Lung (tissue), 12 donors: ENCODE results near the gene GRPEL1. TPM values are rescaled to one million over a fixed set of nuclear protein-coding genes. Genes with fewer than 3 reads are reported as not detected.

Experiments
- ATAC-seq: fragments of 200-7000 bp; cut with Tn5 transposase; one replicate; pipeline ENCODE4 v1.9.1; 2020; ENCODE audit warnings: moderate number of reproducible peaks; ENCODE audit not compliant: insufficient read depth, low FRiP score
- DNase-seq, 3 donors: peaks; one replicate each; pipeline ENCODE4 v3.0.0-alpha.2; 2013 to 2017
- H3K27ac ChIP-seq, 2 donors: one replicate each; pipeline ENCODE4 v1.5.1; 2013; ENCODE audit warnings: mild to moderate bottlenecking in 2 of 2, moderate library complexity in 2 of 2, control low read depth in 1 of 2, inconsistent platforms in 1 of 2, low read depth in 1 of 2, low read length in 1 of 2
- H3K27me3 ChIP-seq, 3 donors: one replicate each; pipeline ENCODE4 v1.5.1; 2013; ENCODE audit warnings: low read length in 2 of 3; ENCODE audit not compliant: control insufficient read depth in 3 of 3, insufficient read depth in 3 of 3
- H3K36me3 ChIP-seq, 4 donors: one replicate each; pipeline ENCODE4 v1.5.1; 2013; ENCODE audit warnings: low read length in 4 of 4, mild to moderate bottlenecking in 1 of 4, moderate library complexity in 1 of 4; ENCODE audit not compliant: control insufficient read depth in 4 of 4, insufficient read depth in 4 of 4
- H3K4me1 ChIP-seq, 5 donors: one replicate each; pipeline ENCODE4 v1.5.1; 2013; ENCODE audit warnings: low read length in 5 of 5, mild to moderate bottlenecking in 2 of 5, moderate library complexity in 1 of 5; ENCODE audit not compliant: control insufficient read depth in 5 of 5, insufficient read depth in 5 of 5
- H3K4me3 ChIP-seq: one replicate; pipeline ENCODE4 v1.5.1; 2013; ENCODE audit warnings: mild to moderate bottlenecking, control low read depth, moderate library complexity
- H3K9ac ChIP-seq, 2 donors: one replicate each; pipeline ENCODE4 v1.5.1; 2013; ENCODE audit warnings: low read length in 2 of 2, control low read depth in 1 of 2; ENCODE audit not compliant: insufficient read depth in 1 of 2
- H3K9me3 ChIP-seq, 4 donors: one replicate each; pipeline ENCODE4 v1.5.1; 2013; ENCODE audit warnings: low read length in 3 of 4, mild to moderate bottlenecking in 1 of 4, moderate library complexity in 1 of 4; ENCODE audit not compliant: control insufficient read depth in 4 of 4, insufficient read depth in 3 of 4
- WGBS, 2 donors: extraction: QIAGEN DNeasy Blood & Tissue Kit; methylation state at CpG; one replicate each; pipeline ENCODE4 v1.1.7; 2013; 5-methylcytosine and 5-hydroxymethylcytosine counted together
- polyA plus RNA-seq, 2 donors: library from polyadenylated mRNA; stranded (reverse); fragments of 200-250 nt; gene quantifications; one replicate each; pipeline ENCODE4 v1.2.1, GENCODE V29; 2013
- total RNA-seq, 2 donors: library from RNA; depleted of rRNA in 1 of 2; stranded (reverse); fragments of >200 nt in 1 of 2; gene quantifications; one replicate each; pipeline ENCODE4 v1.2.1, GENCODE V29; 2014 to 2021
- TF ChIP-seq, protein P1 (sequence below): IDR thresholded peaks from 2 replicates; pipeline ENCODE4 v1.5.1; 2012; ENCODE audit warnings: mild to moderate bottlenecking; ENCODE audit errors: control extremely low read depth, extremely low read depth
- donor health status: control.
- donor health status: control.
- donor health status: Bipolar disorder and iron deficiency.
- donor health status: healthy.
- donor health status: DM: yes; HTN: yes; CAD: no.

Gene GRPEL1
- total and polyA plus RNA-seq, 4 donors, result 13.9 to 39.1 (median 29.3) TPM

DNA sequence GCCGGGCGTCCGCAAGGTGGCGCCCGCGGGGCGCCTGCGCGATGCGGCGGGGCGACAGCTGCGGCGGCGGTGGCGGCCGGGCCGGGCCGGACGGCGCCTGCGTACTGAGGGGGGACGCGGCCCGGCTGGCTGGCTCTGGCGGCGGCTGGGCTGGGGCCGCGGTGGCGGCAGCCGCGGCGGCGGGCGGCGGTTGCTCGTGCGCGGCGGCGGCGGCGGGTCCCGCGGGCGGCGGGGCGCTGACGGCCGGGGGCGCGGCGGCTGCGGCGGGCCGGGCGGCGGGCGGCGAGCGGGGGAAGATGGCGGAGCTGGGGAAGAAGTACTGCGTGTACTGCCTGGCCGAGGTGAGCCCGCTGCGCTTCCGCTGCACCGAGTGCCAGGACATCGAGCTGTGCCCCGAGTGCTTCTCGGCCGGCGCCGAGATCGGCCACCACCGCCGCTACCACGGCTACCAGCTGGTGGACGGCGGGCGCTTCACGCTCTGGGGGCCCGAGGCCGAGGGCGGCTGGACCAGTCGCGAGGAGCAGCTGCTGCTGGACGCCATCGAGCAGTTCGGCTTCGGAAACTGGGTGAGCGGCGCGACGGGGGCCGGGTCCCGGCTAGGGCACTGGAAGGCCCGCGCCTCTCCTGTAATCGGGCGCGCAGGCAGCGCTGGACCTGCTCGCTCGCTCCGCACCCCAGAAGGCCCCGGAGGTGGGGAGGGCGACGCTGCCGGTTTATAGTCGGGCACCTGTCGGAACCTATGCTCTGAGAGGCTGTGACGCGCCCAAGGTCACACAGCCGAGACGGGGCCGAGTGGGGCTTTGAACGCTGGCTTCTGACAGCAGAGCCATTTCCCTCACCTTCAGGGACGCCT, 24.4 kb downstream of the GRPEL1 start, which contains the start of gene TADA2B:
TSS of gene TADA2B (plus strand) at position 89 of the 853 bp plus-strand sequence. CDS start at position 297, 208 bp downstream.
- TF ChIP-seq, protein P1, sequence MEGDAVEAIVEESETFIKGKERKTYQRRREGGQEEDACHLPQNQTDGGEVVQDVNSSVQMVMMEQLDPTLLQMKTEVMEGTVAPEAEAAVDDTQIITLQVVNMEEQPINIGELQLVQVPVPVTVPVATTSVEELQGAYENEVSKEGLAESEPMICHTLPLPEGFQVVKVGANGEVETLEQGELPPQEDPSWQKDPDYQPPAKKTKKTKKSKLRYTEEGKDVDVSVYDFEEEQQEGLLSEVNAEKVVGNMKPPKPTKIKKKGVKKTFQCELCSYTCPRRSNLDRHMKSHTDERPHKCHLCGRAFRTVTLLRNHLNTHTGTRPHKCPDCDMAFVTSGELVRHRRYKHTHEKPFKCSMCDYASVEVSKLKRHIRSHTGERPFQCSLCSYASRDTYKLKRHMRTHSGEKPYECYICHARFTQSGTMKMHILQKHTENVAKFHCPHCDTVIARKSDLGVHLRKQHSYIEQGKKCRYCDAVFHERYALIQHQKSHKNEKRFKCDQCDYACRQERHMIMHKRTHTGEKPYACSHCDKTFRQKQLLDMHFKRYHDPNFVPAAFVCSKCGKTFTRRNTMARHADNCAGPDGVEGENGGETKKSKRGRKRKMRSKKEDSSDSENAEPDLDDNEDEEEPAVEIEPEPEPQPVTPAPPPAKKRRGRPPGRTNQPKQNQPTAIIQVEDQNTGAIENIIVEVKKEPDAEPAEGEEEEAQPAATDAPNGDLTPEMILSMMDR, result no peak
- peak within 1 kb of the TSS in 1 of 2 donors; percentile 69 for H3K9ac ChIP-seq
- 0 to 1% methylated on average over 64 to 119 of the region's 119 CpGs for WGBS, 2 donors
- H3K27ac ChIP-seq, result peak within 1 kb of the TSS; percentile 92 to 97
- H3K27me3 ChIP-seq, result no peaks in the 10 kb centered on the region
- peak; percentile 41 to 48 (median 47) for DNase-seq
- peaks cover 0 to 2% (median 0%) of the 10 kb centered on the region in 4 donors for H3K36me3 ChIP-seq
- H3K4me3 ChIP-seq, result peak within 1 kb of the TSS; percentile 88
- no peaks in the 10 kb centered on the region for H3K9me3 ChIP-seq
- ATAC-seq, result no peak
- peaks cover 7 to 34% (median 16%) of the 10 kb centered on the region in 5 donors for H3K4me1 ChIP-seq

DNA sequence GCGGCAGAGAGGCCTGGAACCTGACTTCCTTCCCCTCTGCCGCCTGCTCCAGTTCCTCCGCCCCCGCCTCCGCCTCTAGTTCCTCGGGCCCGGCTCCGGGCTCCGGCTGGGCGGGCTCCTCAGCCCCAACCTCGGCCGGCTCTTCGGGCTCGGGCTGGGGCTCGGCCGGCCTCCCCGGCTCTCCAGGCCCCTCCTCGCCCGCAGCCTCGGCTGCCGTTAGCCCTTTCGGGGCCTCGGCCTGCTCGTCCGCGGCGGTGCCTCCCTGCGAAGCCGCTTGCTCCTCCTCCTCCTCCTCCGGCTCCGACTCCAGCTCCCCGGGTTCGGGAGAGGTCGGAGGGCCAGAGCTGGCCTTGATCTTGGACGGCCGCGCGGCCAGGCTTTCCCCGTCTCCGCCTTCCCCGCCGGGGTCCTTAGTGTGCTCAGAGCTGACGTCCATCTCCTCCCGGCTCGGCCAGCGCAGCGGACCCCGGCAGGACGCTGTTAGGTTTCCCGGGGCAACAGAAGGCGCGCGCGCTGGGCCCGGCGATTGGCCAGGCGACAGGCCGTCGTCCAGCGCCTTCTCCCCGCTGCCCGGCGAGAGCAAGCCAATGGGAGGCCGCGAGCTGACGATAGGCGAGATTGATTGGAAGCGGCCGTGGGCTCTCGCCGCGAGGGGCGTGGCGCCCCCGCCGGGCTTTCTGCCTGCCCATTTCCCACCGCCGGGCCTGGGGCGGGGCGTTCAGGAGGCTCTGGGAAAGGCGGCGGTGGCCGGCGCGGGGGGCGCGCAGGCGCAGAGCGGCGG, 25.2 kb downstream of the GRPEL1 start:
- WGBS, 2 donors, result 0 to 1% methylated on average over 80 to 90 of the region's 90 CpGs
- Histone ChIP-seq H3K4me3 (peak overlapping the region; percentile 64), H3K4me1 (peaks cover 7 to 31% (median 16%) of the 10 kb centered on the region in 5 donors), H3K27me3 (no peaks in the 10 kb centered on the region), H3K36me3 (peaks cover 0 to 2% (median 0%) of the 10 kb centered on the region in 4 donors), H3K27ac (peak overlapping the region; percentile 75 to 82), H3K9me3 (no peaks in the 10 kb centered on the region), H3K9ac (no peak overlapping the region)
- DNase-seq (peak; percentile 99), ATAC-seq (peak; percentile 95)
- TF ChIP-seq, protein P1, result no peak

DNA sequence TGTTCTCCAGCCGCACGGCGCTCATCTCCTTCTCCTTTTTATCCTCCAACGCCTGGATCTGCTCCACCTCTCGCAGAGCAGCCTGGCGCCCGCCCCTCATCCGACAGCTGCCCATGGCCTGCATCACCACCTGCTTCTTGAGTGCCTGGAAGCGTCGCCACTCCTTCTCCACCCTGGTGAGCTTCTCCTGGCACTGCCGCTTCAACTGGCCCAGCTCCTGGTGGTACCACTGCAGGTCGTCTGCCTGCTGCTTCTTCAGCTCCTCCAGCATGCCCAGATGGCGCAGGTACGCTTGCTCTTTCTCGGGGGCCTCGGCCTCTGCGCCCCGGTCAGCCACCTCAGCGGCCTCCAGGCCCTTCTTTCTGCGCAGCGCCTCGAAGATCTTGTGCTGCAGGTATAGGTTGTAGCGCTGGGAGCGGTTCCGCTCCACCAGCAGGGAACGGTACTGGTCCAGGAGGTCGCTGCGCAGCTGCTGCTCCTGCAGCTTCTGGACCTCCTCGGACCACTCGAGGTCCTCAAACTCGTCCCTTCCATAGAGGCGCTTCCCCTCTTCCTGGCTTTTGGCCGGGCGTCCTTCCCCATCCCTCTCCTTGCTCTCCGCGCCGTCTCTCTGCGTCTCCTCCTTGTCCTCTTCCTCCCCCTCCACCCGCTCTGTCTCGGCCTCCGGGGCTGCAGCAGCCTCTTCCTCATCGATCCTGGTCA, 25.9 kb downstream of the GRPEL1 start:
- no peak for ATAC-seq
- H3K36me3 ChIP-seq, result peaks cover 0 to 2% (median 0%) of the 10 kb centered on the region in 4 donors
- no peaks in the 10 kb centered on the region for H3K9me3 ChIP-seq
- peaks cover 7 to 27% (median 16%) of the 10 kb centered on the region in 5 donors for H3K4me1 ChIP-seq
- H3K9ac ChIP-seq, result no peak overlapping the region
- H3K27ac ChIP-seq, result peak overlapping the region in 1 of 2 donors; percentile 82
- peak overlapping the region; percentile 64 for H3K4me3 ChIP-seq
- peak in 1 of 3 donors; percentile 41 for DNase-seq
- TF ChIP-seq, protein P1, result no peak
- no peaks in the 10 kb centered on the region for H3K27me3 ChIP-seq
- WGBS, 2 donors, result 17 to 18% methylated on average over 42 of the region's 42 CpGs
